Upper lobe of right lung (tissue), 1 donor: ENCODE data around the gene ARMC2. TPM values are rescaled to one million over a fixed set of nuclear protein-coding genes. Genes with fewer than 3 reads are reported as not detected.

Experiments used
- ATAC-seq: fragments of 200-7000 bp; cut with Tn5 transposase; one replicate; pipeline ENCODE4 v1.9.1; 2020; ENCODE audit warnings: mild to moderate bottlenecking, moderate library complexity
- DNase-seq: peaks from one replicate; pipeline ENCODE4 v3.0.0-alpha.2; 2020
- H3K27ac ChIP-seq: fragments of 200-600 bp; one replicate; pipeline ENCODE4 v1.8.0; 2022
- H3K27me3 ChIP-seq: fragments of 200-600 bp; one replicate; pipeline ENCODE4 v1.8.0; 2022; ENCODE audit warnings: mild to moderate bottlenecking
- H3K36me3 ChIP-seq: fragments of 200-600 bp; one replicate; pipeline ENCODE4 v1.8.0; 2022
- H3K4me1 ChIP-seq: fragments of 200-600 bp; one replicate; pipeline ENCODE4 v1.8.0; 2022
- H3K4me3 ChIP-seq: fragments of 200-600 bp; one replicate; pipeline ENCODE4 v1.8.0; 2022; ENCODE audit warnings: mild to moderate bottlenecking
- H3K9me3 ChIP-seq: fragments of 200-600 bp; one replicate; pipeline ENCODE4 v1.8.0; 2022
- intact Hi-C: fragments of 100-400 bp; cut with DNase I; formaldehyde crosslinking; loops from one replicate; pipeline ENCODE4 v1.11.0; 2022
- long read RNA-seq: library from polyadenylated mRNA; unstranded; transcript quantifications from one replicate; pipeline ENCODE4 v2.0.0, GENCODE V29; 2021
- total RNA-seq: library from RNA; stranded (reverse); fragmentation: NEBNext Ultra II Directional; extraction: Animal tissue kit (Norgen Biotek cat#: 25700); gene quantifications from one replicate; pipeline ENCODE4 v1.2.1, GENCODE V29; 2021
- TF ChIP-seq, protein P1 (sequence below): fragments of 200-600 bp; IDR thresholded peaks from one replicate; pipeline ENCODE4 v1.8.0; 2022; ENCODE audit warnings: antibody characterized with exemption
- donor health status: DM: no; HTN: yes; CAD: no; lungs with severe emphysema.

The ARMC2 gene, protein sequence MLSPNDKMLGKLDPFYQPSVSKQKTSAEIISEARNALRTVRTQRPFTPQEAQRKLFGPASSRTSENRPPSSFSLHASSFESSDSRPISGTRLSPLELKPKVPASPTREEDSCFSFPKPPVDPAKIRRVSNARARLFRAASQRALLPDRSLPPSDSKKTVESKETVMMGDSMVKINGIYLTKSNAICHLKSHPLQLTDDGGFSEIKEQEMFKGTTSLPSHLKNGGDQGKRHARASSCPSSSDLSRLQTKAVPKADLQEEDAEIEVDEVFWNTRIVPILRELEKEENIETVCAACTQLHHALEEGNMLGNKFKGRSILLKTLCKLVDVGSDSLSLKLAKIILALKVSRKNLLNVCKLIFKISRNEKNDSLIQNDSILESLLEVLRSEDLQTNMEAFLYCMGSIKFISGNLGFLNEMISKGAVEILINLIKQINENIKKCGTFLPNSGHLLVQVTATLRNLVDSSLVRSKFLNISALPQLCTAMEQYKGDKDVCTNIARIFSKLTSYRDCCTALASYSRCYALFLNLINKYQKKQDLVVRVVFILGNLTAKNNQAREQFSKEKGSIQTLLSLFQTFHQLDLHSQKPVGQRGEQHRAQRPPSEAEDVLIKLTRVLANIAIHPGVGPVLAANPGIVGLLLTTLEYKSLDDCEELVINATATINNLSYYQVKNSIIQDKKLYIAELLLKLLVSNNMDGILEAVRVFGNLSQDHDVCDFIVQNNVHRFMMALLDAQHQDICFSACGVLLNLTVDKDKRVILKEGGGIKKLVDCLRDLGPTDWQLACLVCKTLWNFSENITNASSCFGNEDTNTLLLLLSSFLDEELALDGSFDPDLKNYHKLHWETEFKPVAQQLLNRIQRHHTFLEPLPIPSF
- 5.8 TPM for total RNA-seq
- long read RNA-seq, partial matches to known transcripts = 1 of 2 reads
- long read RNA-seq, other reads (novel, unspliced or antisense) = 1 of 2 reads

DNA sequence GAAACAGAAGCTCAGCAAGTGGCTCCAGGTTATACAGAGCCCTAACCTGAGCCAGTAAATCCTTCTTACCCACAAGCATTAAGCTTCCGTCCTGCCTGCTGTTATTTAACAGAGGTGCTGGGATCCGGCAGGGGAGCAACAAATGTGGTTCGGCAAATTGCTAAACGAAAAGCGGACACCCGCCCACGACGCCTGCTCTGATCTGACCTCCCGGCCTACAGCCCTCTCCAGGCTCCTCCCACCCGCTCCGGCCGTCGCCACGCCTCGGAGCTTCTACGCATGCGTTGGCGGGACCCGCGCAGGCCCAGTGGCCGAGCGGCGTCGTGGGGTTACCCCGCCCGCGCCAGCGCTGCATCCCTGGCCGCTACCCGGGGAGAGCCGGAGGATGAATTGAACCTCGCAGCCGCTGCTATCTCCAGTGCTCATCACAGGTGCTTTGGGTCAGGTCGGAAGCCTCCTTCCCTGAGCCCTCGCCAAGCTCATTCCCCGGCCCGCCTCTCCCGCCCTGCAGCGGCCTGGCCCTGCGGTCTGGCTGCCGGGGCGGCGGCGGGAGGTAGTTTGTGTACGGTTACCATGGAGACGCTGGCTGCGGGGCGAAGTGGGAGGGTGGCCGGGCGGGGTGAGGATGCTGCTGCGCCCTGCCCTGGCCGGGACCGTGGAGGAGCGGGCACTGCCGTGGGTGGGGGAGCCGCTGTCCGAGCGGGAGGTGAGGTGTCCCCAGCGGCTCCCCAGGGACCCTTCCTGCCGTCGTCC lies at the start of gene ARMC2:
Gene ARMC2 (plus strand): TSS at position 307 of the 753 bp plus-strand sequence. CDS start 5,846 bp downstream, outside the sequence.
- Histone ChIP-seq H3K27me3 (no peaks in the 10 kb centered on the region), H3K27ac (peak within 1 kb of the TSS; percentile 87), H3K4me1 (peaks cover 31% of the 10 kb centered on the region), H3K36me3 (no peaks in the 10 kb centered on the region), H3K4me3 (peak within 1 kb of the TSS; percentile 90), H3K9me3 (no peaks in the 10 kb centered on the region)
- intact Hi-C loops = no loop called here
- TF ChIP-seq, protein P1, sequence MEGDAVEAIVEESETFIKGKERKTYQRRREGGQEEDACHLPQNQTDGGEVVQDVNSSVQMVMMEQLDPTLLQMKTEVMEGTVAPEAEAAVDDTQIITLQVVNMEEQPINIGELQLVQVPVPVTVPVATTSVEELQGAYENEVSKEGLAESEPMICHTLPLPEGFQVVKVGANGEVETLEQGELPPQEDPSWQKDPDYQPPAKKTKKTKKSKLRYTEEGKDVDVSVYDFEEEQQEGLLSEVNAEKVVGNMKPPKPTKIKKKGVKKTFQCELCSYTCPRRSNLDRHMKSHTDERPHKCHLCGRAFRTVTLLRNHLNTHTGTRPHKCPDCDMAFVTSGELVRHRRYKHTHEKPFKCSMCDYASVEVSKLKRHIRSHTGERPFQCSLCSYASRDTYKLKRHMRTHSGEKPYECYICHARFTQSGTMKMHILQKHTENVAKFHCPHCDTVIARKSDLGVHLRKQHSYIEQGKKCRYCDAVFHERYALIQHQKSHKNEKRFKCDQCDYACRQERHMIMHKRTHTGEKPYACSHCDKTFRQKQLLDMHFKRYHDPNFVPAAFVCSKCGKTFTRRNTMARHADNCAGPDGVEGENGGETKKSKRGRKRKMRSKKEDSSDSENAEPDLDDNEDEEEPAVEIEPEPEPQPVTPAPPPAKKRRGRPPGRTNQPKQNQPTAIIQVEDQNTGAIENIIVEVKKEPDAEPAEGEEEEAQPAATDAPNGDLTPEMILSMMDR = no peak
- ATAC-seq = peak; percentile 99
- peak; percentile 98 for DNase-seq

DNA sequence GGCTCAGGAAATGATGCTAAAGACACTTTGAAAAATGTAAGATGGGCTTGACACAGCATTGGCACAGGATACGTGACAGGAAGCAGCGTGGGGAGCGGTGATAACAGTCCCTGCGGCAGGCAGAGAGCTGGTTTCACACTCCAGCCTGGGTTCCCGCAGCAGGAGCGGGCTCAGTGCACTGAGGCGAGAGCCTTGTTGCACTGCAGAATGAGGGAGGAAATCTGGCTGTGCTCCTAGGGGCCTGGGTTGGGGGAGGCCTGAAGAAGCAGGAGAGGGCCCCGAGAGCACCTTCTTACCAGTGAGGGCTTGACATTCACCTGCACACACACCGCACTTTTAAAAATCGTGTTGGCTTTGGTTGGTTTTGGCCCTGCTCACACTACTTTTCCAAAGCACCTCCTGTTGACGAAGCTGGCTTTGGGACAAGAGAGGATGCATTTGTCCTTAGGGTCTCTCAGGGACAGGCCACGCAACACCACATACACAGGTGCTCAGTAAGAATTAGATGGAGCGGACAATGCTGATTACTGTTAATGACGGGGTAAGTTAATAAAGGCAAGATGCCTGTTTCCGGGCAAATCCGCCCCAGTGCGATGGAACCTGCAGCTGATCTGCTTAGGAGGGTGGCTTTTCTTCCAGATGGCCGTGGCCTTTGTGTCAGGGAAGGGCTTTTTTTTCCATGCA lies 49.4 kb upstream of the ARMC2 start:
- H3K27ac ChIP-seq = no peak overlapping the region
- no peaks in the 10 kb centered on the region for H3K27me3 ChIP-seq
- TF ChIP-seq, protein P1 = no peak
- no peaks in the 10 kb centered on the region for H3K36me3 ChIP-seq
- DNase-seq (no peak), ATAC-seq (peak; percentile 75)
- H3K9me3 ChIP-seq = no peaks in the 10 kb centered on the region
- intact Hi-C loops = no loop called here
- H3K4me3 ChIP-seq = no peak overlapping the region
- peaks cover 9% of the 10 kb centered on the region for H3K4me1 ChIP-seq

DNA sequence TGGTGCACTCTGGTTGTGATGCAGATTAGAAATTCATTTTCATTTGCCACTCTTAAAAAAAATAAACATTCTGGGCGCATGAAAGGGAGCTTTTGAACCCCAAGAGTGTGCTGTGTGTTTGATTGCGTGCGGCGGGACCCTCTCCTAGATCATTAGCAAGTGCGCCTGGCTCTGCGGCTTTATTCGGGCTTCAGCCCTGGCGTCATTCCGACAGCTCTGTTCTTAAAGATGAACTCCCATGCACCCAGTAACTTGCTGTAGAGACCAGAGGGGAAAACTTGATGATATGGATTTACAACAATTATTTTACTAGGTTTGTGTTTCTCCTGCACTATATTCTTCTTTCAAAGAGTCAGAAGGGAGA lies 48.9 kb upstream of the ARMC2 start:
- ATAC-seq = no peak

DNA sequence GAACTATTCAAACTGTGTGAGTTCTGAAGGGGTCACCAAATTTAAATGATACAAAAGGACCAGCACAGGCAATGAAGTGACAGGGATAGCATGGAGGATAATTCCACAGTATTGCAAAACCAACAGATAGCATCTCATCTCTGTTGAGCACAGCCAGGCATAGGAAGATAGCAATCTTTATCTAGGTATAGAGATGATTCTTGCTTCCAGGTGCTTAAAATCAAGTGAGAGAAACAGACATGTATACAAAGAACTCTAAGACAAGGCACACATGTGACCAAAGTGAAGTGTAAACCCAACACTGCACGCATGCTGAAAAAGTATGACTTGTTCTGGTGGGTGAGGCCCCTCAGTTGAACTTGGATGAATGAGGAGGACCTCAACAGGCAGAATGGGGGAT lies 48.4 kb upstream of the ARMC2 start:
- TF ChIP-seq, protein P1 = no peak
- Histone ChIP-seq H3K4me3 (no peak overlapping the region), H3K4me1 (peaks cover 9% of the 10 kb centered on the region), H3K27me3 (no peaks in the 10 kb centered on the region), H3K27ac (no peak overlapping the region), H3K9me3 (no peaks in the 10 kb centered on the region), H3K36me3 (no peaks in the 10 kb centered on the region)
- DNase-seq = no peak
- intact Hi-C loops = no loop called here
- ATAC-seq = no peak

More for the DNA sequence above, 48.9 kb upstream of the ARMC2 start:
- TF ChIP-seq, protein P1 = no peak
- DNase-seq = no peak
- Histone ChIP-seq H3K9me3 (no peaks in the 10 kb centered on the region), H3K27ac (no peak overlapping the region), H3K4me1 (peaks cover 9% of the 10 kb centered on the region), H3K27me3 (no peaks in the 10 kb centered on the region), H3K4me3 (no peak overlapping the region), H3K36me3 (no peaks in the 10 kb centered on the region)
- intact Hi-C loops = no loop called here

DNA sequence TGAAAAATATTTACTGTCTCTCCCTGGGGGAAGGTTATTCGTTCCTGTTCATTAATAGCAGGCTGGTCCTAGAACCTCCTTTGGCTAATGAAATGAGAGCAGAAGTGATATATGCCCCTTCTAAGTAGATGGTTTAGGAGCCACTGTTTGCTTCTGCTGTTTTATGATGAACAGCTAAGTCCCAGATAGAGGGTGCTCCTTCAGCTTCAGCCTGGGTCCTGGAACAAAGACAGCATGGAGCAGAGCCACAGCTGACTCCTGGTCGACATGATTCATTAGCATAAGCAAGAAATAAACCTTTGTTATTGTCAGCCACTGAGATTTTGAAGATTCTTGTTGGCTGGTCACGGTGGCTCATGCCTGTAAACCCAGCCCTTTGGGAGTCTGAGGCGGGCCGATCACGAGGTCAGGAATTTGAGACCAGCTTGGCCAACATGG lies 47.8 kb upstream of the ARMC2 start:
- ATAC-seq (no peak), DNase-seq (no peak)
- Histone ChIP-seq H3K9me3 (no peaks in the 10 kb centered on the region), H3K4me3 (no peak overlapping the region), H3K27me3 (no peaks in the 10 kb centered on the region), H3K4me1 (peaks cover 9% of the 10 kb centered on the region), H3K27ac (no peak overlapping the region), H3K36me3 (no peaks in the 10 kb centered on the region)
- intact Hi-C loops = no loop called here
- TF ChIP-seq, protein P1 = no peak
